ENCODE data around the gene CRACR2A. TPM values are rescaled to one million over a fixed set of nuclear protein-coding genes. Genes with fewer than 3 reads are reported as not detected.

CRACR2A gene
- total RNA-seq, 2 donors from 2014 or later: 1.1 to 4.7 TPM

DNA sequence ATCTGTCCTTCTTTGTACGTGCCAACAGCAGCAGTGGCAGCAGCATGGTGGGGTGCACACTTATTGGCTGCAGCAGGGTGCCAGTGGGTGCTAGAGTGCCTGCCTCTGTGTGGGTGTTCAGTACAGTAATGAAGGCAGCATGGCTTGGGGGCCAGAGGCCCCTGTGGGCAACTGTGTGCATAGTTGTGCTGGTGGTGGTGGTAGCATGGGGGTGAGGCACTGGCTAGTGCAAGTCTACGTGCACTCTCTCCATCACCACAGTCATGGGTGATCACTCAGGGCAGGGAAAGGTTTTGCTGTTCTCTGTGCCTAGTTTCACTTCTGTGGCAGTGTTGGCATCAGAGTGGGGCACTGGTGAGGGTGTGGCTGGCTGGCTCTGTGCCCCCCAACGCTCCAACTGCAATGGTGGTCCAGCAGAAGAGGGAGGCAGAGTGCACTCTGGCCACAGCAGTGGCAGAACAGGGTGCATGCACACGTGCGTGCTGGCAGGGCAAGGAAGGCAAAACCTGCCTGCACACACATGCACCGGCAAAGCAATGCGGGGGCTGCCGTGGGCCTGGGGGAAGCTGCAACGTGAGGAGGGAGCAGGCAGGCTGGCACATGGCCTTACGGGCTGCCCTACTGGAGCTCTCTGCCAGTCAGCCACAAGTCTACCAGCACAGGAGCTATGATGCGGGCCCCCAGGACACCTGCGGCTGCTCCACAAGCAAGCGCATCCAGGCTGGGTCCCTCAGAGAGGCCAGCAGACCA lies 60.1 kb downstream of the CRACR2A start:
- WGBS, 2 experiments (ENCODE audit: insufficient coverage in 1 of 2, insufficient read length in 1 of 2): 92 to 95% methylated on average over 11 to 13 of the region's 13 CpGs
- Histone ChIP-seq H3K9me3 (ENCODE audit: control insufficient read depth, low read length) (no peaks in the 10 kb centered on the region), H3K9ac (ENCODE audit: extremely low read depth, low read length, poor library complexity, severe bottlenecking) (no peak overlapping the region), H3K27ac (ENCODE audit: low read depth, low read length) (no peak overlapping the region), H3K4me3 (ENCODE audit: low read length) (no peak overlapping the region), H3K27me3 (ENCODE audit: control insufficient read depth, insufficient read depth, low read length, poor library complexity, severe bottlenecking) (peaks cover 32% of the 10 kb centered on the region), H3K36me3 (ENCODE audit: control insufficient read depth, insufficient read depth, low read length) (no peaks in the 10 kb centered on the region), H3K4me1 (ENCODE audit: control insufficient read depth, insufficient read depth, low read length) (no peaks in the 10 kb centered on the region)
- no peak for DNase-seq
- Mint-ChIP-seq H3K27ac (no peak overlapping the region), H3K9me3 (peaks cover 20% of the 10 kb centered on the region), H3K36me3 (ENCODE audit: low read depth) (peaks cover 3% of the 10 kb centered on the region), H3K27me3 (ENCODE audit: insufficient read depth) (peaks cover 38% of the 10 kb centered on the region), H3K4me1 (no peaks in the 10 kb centered on the region), H3K4me3 (no peak overlapping the region)
- TF ChIP-seq, protein P1, sequence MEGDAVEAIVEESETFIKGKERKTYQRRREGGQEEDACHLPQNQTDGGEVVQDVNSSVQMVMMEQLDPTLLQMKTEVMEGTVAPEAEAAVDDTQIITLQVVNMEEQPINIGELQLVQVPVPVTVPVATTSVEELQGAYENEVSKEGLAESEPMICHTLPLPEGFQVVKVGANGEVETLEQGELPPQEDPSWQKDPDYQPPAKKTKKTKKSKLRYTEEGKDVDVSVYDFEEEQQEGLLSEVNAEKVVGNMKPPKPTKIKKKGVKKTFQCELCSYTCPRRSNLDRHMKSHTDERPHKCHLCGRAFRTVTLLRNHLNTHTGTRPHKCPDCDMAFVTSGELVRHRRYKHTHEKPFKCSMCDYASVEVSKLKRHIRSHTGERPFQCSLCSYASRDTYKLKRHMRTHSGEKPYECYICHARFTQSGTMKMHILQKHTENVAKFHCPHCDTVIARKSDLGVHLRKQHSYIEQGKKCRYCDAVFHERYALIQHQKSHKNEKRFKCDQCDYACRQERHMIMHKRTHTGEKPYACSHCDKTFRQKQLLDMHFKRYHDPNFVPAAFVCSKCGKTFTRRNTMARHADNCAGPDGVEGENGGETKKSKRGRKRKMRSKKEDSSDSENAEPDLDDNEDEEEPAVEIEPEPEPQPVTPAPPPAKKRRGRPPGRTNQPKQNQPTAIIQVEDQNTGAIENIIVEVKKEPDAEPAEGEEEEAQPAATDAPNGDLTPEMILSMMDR (conservative IDR thresholded peaks at IDR 0.05): no peak

- H3K9me3 ChIP-seq (ENCODE audit: control insufficient read depth, low read length): no peaks in the 10 kb centered on the region
- no peaks in the 10 kb centered on the region for H3K27me3 ChIP-seq (ENCODE audit: control insufficient read depth, insufficient read depth, low read length, poor library complexity, severe bottlenecking)
- no peaks in the 10 kb centered on the region for H3K36me3 Mint-ChIP-seq (ENCODE audit: low read depth)
- H3K4me1 ChIP-seq (ENCODE audit: control insufficient read depth, insufficient read depth, low read length): no peaks in the 10 kb centered on the region
- no peak overlapping the region for H3K4me3 Mint-ChIP-seq
- H3K9ac ChIP-seq (ENCODE audit: extremely low read depth, low read length, poor library complexity, severe bottlenecking): no peak overlapping the region
- no peak overlapping the region for H3K4me3 ChIP-seq (ENCODE audit: low read length)
- peaks cover 19% of the 10 kb centered on the region for H3K9me3 Mint-ChIP-seq
- 73 to 100% methylated on average over 1 to 2 of the region's 2 CpGs for WGBS, 2 experiments (ENCODE audit: insufficient coverage in 1 of 2, insufficient read length in 1 of 2)
- no peak for DNase-seq
- H3K27ac ChIP-seq (ENCODE audit: low read depth, low read length): no peak overlapping the region
- H3K27ac Mint-ChIP-seq: no peak overlapping the region
- TF ChIP-seq, protein P1 (conservative IDR thresholded peaks at IDR 0.05): no peak
- H3K27me3 Mint-ChIP-seq (ENCODE audit: insufficient read depth): peaks cover 12% of the 10 kb centered on the region
- H3K36me3 ChIP-seq (ENCODE audit: control insufficient read depth, insufficient read depth, low read length): no peaks in the 10 kb centered on the region
- no peaks in the 10 kb centered on the region for H3K4me1 Mint-ChIP-seq
These were observed 66.4 kb downstream of the CRACR2A start for GRCh38 chr12:3686463-3686862.

GRCh38 chr12:3685830-3686229 lies 67.1 kb downstream of the CRACR2A start:
- Histone ChIP-seq H3K4me1 (ENCODE audit: control insufficient read depth, insufficient read depth, low read length) (no peaks in the 10 kb centered on the region), H3K36me3 (ENCODE audit: control insufficient read depth, insufficient read depth, low read length) (no peaks in the 10 kb centered on the region), H3K4me3 (ENCODE audit: low read length) (no peak overlapping the region), H3K9ac (ENCODE audit: extremely low read depth, low read length, poor library complexity, severe bottlenecking) (no peak overlapping the region), H3K27me3 (ENCODE audit: control insufficient read depth, insufficient read depth, low read length, poor library complexity, severe bottlenecking) (no peaks in the 10 kb centered on the region), H3K9me3 (ENCODE audit: control insufficient read depth, low read length) (no peaks in the 10 kb centered on the region), H3K27ac (ENCODE audit: low read depth, low read length) (no peak overlapping the region)
- no peak for DNase-seq
- Mint-ChIP-seq H3K36me3 (ENCODE audit: low read depth) (no peaks in the 10 kb centered on the region), H3K4me1 (no peaks in the 10 kb centered on the region), H3K4me3 (no peak overlapping the region), H3K27ac (no peak overlapping the region), H3K27me3 (ENCODE audit: insufficient read depth) (peaks cover 12% of the 10 kb centered on the region), H3K9me3 (peaks cover 14% of the 10 kb centered on the region)
- TF ChIP-seq, protein P1 (conservative IDR thresholded peaks at IDR 0.05): no peak
- 67 to 100% methylated on average over 1 of the region's 1 CpG for WGBS, 2 experiments (ENCODE audit: insufficient coverage in 1 of 2, insufficient read length in 1 of 2)

All from endodermal cell (in vitro differentiated cells).